TTC549 (cell line): ENCODE results near the gene ACSL5.
"Not testable (repeated sequence)": the region's sequence is repeated elsewhere in the genome, so short reads cannot be mapped to it uniquely, and the experiment has no call there.

Experiments used
- FAIRE-seq: peaks from 2 replicates; lab custom pipeline; 2012; peaks lifted over from hg19 to GRCh38; lab: Jason Lieb, UNC

ACSL5 gene

GRCh38 chr10:112377116-112377515 lies 3.2 kb downstream of the ACSL5 start:
- FAIRE-seq = not testable (repeated sequence)

DNA sequence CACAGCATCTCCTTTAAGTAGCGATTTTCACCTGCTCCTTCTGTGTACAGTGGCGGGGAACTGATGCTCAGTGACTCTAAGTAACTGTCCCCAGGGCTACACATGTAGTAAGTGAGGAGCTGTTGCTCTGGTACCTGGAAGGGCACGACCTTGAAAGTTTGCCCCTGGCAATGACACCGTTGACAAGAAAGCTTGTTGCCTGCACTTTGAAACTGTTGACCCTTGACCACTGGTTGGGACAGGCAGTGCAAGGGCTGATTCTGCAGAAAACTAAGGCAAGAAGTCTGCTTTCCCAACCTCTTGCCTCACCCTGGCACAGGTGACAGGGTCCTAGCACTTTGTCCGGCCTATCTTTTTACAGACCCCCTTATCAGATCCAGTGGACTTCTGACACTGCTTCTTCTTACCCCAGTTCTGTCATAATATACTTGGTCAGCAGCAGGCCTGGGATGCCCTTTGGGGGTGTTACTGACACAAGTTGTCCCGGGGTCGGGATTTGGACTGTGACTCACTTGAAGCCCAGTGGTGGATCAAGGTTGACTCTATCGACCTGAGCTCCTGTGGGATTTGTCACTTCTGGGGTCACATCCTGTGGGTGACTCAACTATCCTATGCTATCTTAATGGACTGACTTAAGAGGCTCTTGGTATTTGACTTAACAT lies 5.8 kb downstream of the ACSL5 start:
- FAIRE-seq = no peak

DNA sequence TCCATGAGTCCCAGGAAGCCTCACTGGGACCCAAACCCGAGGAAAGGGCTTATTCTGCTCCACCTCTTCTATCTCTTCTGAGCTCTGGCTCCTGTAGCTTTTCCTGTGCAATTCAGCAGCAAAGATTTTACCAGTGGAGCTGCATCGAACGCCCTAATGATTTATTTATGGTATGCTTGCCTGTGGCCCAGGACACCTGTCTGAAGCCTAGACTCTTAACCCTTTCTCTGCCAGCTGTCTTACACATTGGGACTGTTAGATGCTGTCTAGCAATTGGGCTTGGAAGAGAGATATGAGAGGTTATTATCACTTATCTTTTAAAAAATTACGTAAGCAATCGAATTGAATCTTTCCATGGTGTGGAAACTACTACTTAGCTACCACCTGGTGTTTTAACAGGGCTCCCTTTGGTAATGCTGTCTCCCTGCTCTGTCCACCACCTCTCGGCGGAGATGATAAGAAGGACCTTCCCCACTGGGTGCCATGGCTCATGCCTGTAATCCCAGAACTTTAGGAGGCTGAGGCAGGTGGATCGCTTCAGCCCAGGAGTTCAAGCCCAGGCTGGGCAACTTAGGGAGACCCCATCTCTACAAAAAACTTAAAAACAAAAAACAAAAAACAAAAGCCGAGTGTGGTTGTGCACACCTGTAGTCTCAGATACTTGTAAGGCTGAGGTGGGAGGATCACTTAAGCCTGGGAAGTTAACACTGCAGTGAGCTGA lies 8.8 kb downstream of the ACSL5 start:
- no peak for FAIRE-seq

- FAIRE-seq = no peak
These were observed 9.4 kb downstream of the ACSL5 start for GRCh38 chr10:112383325-112383724.

DNA sequence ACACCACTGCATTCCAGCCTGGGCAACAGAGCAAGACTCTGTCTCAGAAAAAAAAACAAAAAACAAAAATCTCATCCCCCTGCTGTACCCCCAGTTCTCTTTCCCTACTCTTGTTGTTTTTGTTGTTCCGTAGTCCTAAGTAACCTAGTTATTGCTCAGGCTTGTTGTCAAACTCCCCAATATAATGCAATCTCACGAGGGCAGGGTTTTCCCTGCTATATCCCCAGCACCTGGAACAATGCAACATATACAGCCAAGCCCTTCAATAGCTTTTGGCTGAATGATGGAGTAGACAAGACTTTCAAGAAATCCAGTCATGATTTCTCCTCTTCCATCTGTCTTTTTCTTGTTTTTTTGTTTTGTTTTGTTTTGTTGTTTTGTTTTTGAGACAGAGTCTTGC lies 10.2 kb downstream of the ACSL5 start:
- no peak for FAIRE-seq

DNA sequence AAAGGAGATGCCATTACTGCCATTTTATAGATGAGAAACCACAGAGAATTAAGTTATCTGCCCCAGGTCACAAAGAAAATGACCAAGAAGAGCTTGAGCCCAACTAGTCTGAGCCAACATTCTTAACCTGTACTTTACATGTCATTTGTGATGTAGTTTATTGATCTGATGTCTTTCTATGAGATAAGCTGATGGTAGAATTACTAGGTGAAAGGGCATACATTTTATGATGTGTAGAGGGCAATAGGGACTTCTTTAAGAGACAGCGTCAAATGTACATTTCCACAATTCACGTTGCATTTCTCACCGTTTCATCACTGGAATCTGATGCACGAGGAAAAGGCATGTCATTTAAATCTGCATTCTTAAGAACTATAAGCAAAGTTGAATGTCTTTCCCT lies 11.3 kb downstream of the ACSL5 start:
- FAIRE-seq = no peak

DNA sequence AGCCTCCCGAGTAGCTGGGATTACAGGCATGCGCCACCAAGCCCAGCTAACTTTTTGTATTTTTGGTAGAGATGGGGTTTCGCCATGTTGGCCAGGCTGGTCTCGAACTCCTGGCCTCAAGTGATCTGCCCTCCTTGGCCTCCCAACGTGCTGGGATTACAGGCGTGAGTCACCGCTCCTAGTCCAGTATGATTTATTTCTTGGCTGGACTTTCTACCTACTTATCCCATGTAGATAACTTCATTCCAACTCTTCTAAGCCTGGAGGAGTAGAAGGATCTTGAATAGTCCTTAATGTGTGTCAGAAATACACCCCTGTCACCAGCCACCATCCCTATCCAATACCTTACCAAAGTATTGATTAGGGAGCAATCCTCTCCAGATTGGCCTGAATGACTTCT lies 14.1 kb downstream of the ACSL5 start:
- FAIRE-seq = not testable (repeated sequence)

DNA sequence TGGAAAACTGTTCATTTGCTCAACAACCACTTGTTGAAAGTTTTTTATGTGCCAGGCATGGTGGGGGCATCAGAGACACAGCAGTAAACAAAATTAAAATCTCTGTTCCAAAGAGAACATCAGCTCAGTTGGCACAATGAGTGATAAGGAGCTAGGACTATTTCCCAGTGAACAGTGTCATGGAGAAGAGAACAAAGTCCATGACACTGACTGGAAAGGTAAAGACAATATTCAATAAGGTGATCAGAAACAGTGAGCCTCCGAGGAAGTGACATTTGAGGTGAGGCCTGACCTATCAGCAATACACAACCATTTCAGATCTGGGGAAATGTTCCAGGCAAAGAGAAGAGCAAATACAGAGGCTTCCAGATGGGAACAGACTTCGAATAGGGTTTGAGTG lies 14.6 kb downstream of the ACSL5 start:
- FAIRE-seq = no peak

DNA sequence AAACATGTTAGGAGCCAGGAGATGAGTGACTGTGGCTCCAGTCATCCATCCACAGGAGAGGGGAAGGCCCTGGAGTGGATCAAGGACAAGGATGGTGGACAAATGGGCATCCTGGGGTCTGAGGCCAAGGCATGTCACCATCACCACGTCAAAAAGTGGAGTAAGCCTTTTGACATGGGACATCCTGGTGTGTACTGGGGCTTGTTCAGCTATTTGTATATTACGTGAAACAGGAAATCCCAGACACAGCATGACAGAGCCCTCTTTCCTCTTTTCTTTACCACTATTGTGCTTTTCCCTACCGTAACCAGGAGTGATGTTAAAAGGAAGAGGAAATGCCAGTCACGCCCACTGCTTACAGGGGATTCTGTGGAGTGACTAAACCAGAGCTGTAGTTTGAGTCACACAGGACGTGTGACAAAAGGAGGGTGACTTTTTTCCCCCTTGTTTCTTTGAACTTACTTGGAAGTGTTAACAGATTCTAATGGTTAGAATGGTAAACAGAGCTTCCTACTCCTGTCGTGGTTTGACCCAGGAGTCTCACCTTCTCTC lies 15.4 kb downstream of the ACSL5 start:
- FAIRE-seq = no peak

GRCh38 chr10:112390125-112390703 lies 16.3 kb downstream of the ACSL5 start:
- no peak for FAIRE-seq

DNA sequence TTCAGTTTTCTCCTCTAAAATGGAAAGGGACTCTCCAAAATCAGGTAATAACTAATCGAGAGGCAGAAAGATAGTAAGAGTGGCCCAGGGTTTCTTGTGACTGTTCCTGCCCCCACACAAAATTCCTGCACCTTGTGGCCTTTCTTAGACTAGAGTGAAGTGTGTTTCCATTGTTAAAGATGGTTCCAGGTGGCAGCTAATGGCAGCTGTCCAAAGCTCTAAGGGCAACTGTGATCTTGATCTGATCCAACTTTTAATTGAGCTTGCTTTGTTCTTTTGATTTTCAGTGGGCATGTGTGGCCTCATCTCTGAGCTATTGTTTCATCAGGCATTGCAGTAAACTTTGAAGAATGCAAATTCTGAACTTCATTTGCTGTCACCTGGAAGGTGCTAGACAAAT lies 19.4 kb downstream of the ACSL5 start:
- no peak for FAIRE-seq

DNA sequence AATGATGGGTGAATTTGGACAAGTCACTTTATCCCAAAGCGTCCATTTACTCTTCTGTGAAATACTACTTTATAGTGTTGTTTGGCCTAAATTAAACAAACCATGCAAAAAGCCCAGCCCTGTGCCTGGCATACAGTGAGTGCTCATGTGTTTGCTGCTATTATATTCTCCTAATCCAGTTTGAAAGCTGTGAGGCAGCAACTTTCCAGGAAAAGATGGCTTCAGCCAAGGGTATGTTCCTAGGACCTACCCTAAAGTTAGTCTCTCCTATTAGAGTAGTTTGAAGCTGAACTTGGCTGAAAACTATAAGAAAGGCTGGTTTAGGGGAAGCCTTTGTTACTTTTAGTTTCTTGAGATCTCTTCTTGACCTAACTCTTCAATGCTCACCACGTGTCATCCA lies 19.9 kb downstream of the ACSL5 start:
- no peak for FAIRE-seq

- no peak for FAIRE-seq
These were observed 20.6 kb downstream of the ACSL5 start for GRCh38 chr10:112394475-112394875.

GRCh38 chr10:112395809-112396530 lies 22.1 kb downstream of the ACSL5 start:
- FAIRE-seq = no peak

- FAIRE-seq = no peak
These were observed 23.7 kb downstream of the ACSL5 start for GRCh38 chr10:112397592-112397991.

- FAIRE-seq = no peak
These were observed 29.0 kb downstream of the ACSL5 start for GRCh38 chr10:112402917-112403316.

DNA sequence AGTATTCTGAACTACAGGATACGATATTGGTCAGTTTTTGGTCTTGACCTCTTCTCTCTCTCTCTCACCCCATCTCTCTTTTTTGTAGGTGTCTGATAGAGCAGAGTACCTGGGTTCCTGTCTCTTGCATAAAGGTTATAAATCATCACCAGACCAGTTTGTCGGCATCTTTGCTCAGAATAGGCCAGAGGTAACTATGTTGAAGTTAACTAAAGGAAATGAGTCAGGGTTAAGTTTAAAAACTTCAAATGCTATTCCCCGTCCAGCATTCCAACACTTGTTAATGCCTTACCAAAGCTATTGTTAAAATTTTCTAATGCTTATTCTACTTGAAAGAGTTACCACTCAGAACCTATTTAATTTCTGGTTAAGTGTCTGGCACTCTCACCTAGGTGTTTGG lies 30.7 kb downstream of the ACSL5 start:
- FAIRE-seq = no peak

- not testable (repeated sequence) for FAIRE-seq
These were observed 32.9 kb downstream of the ACSL5 start for GRCh38 chr10:112406806-112407205.

DNA sequence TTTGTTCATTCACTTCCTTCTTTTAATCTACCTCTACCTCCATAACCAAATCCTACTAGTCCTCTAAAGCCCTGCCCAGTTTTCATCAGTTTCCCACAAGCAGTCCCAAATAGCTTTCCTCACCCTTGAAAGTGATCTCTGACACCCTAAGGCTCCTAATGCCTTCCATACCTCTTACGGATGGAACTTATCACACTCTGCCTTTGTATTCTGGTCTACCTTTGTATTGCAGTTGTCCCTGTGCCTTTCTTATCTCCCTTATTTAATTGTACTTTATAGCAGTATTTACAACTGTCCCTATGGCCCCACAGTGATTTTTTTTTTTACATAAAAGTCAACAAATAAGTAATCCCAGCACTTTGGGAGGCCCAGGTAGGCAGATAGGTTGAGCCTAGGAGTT lies 33.8 kb downstream of the ACSL5 start:
- FAIRE-seq = no peak

DNA sequence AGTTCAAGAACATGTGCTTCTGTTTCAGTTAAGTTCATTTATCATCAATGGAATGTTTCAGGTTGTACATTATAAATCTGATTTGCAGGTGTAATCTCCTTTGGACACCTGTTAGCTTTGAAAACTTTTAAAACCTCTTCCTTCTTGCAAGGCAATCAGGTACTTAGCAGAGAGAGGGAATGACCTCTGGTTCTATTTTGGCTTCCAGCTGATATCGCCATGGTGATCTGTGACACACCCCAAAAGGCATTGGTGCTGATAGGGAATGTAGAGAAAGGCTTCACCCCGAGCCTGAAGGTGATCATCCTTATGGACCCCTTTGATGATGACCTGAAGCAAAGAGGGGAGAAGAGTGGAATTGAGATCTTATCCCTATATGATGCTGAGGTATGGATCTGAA lies 35.4 kb downstream of the ACSL5 start:
- no peak for FAIRE-seq

- FAIRE-seq = no peak
These were observed 35.8 kb downstream of the ACSL5 start for GRCh38 chr10:112409755-112410154.

DNA sequence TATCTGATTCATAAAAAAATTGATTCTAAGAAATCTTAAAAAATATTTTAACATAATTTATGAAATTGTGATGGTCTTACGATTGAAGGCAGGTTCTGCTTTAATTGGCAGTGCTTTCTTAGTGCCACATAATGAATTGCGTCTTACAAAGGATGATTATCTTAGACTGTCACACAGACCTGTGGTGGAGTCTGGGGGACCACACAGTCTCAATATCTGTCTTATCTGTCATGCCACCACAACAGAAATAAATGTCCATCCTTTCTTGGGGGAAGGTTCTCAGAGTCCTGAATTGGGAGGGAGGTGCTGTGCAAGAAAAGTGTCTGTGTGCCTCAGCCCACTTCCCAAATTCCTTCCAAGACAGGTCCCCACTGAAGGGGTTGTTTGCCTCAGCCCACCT lies 38.8 kb downstream of the ACSL5 start:
- FAIRE-seq = no peak

DNA sequence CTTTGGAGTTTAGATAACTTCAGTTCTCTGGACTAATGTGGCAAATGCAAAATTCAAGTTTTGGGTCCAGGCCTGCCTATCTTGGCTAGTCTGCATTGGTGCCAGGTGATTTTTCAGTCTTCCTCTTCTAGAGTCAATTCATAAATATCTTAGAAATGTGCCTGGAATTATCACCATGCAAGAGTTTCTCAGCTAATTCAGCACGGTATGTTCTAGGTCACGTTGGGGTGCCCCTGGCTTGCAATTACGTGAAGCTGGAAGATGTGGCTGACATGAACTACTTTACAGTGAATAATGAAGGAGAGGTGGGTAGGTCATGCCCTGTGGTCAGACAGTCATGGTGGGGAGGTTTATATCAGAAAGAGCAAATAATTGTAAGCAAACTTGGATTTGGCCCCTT lies 47.8 kb downstream of the ACSL5 start:
- FAIRE-seq = no peak
